NT2/D1 (cell line): ENCODE data around the gene NECTIN1.
A peak's percentile ranks its signal among the peaks of the same experiment; 100 is the strongest.

Source experiments
- DNase-seq: peaks from one replicate; pipeline ENCODE4 v3.0.0-alpha.2; 2011; ENCODE audit warnings: low read depth, low spot score
- H3K27me3 ChIP-seq: 2 replicates; pipeline ENCODE4 v1.6.0; 2011; ENCODE audit warnings: mild to moderate bottlenecking; ENCODE audit not compliant: insufficient read length, insufficient read depth
- H3K36me3 ChIP-seq: 2 replicates; pipeline ENCODE4 v1.6.1; 2011; ENCODE audit warnings: mild to moderate bottlenecking, low read length, mixed read lengths; ENCODE audit not compliant: insufficient read depth, insufficient read length
- H3K4me1 ChIP-seq: 2 replicates; pipeline ENCODE4 v1.5.1; 2011; ENCODE audit not compliant: insufficient read depth, insufficient read length
- H3K4me3 ChIP-seq: 2 replicates; pipeline ENCODE4 v1.5.1; 2011; ENCODE audit warnings: low read depth; ENCODE audit not compliant: insufficient read length
- H3K9ac ChIP-seq: 2 replicates; pipeline ENCODE4 v1.6.0; 2011; ENCODE audit warnings: low read depth; ENCODE audit not compliant: insufficient read length
- H3K9me3 ChIP-seq: 2 replicates; pipeline ENCODE4 v1.5.1; 2011; ENCODE audit warnings: mild to moderate bottlenecking, low read length; ENCODE audit not compliant: insufficient read depth
- SUZ12 ChIP-seq: IDR thresholded peaks from 2 replicates; pipeline ENCODE4 v1.6.1; 2011; ENCODE audit not compliant: insufficient read length, insufficient read depth; ENCODE audit errors: extremely low read depth
- YY1 ChIP-seq: IDR thresholded peaks from 2 replicates; pipeline ENCODE4 v1.6.1; 2011; ENCODE audit not compliant: insufficient read length, insufficient read depth
- ZNF274 ChIP-seq: IDR thresholded peaks from 2 replicates; pipeline ENCODE4 v1.6.1; 2011; ENCODE audit warnings: mild to moderate bottlenecking, low read depth, low read length

The NECTIN1 gene

GRCh38 chr11:119622454-119623143, 106.4 kb downstream of the NECTIN1 start:
- Histone ChIP-seq H3K36me3 (no peaks in the 10 kb centered on the region), H3K4me1 (peaks cover 22% of the 10 kb centered on the region), H3K4me3 (no peak overlapping the region), H3K9me3 (no peaks in the 10 kb centered on the region), H3K9ac (no peak overlapping the region), H3K27me3 (no peaks in the 10 kb centered on the region)
- no peak for DNase-seq
- TF ChIP-seq ZNF274 (no peak), YY1 (no peak), SUZ12 (no peak)

- DNase-seq: no peak
- Histone ChIP-seq H3K4me1 (peaks cover 13% of the 10 kb centered on the region), H3K4me3 (no peak overlapping the region), H3K9ac (no peak overlapping the region), H3K9me3 (no peaks in the 10 kb centered on the region), H3K36me3 (no peaks in the 10 kb centered on the region), H3K27me3 (no peaks in the 10 kb centered on the region)
- TF ChIP-seq ZNF274 (no peak), SUZ12 (no peak), YY1 (no peak)
These were observed 109.3 kb downstream of the NECTIN1 start for GRCh38 chr11:119619665-119620064.

DNA sequence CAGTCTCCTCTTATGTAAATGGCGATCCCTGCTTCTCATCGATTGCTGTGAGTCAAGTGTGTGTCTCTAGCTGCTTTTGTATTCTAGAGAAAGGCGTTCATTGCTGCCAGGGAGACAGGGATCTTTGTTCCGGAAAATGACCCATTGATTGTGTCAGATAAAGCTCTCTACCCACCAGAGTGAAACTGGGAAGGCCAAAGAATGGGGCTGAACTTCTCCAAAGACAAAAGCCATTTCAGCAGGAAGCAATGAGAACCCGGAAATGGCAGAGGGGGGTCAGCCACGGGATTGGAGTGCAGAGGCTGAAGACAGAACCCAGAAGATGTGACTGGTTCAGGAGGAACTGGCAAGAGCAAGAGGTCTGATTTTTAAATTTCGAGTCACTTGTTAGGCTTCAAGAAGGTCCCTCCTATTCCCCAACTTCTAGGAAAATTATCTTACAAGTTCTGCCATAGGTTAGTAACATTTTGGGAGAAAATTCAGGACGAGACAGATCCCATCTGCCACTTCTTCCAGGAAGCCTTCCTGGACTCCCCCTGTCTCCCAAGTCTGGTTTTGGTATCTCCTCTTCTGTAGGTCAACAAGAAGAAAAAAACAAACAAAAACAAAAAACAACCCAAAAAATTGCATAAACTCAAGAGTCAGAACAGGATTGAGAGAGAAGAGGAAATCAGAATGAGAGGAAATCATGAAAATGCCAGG, 110.6 kb downstream of the NECTIN1 start:
- peak; percentile 40 for DNase-seq
- no peaks in the 10 kb centered on the region for H3K27me3 ChIP-seq
- no peak overlapping the region for H3K4me3 ChIP-seq
- no peak overlapping the region for H3K9ac ChIP-seq
- H3K4me1 ChIP-seq: peaks cover 9% of the 10 kb centered on the region
- H3K9me3 ChIP-seq: no peaks in the 10 kb centered on the region
- H3K36me3 ChIP-seq: no peaks in the 10 kb centered on the region
- TF ChIP-seq ZNF274 (no peak), SUZ12 (no peak), YY1 (no peak)

- DNase-seq: no peak
- Histone ChIP-seq H3K9me3 (0 out of 2 replicates have a peak, but pooled peaks cover 6% of the 10 kb centered on the region), H3K9ac (no peak overlapping the region), H3K4me3 (no peak overlapping the region), H3K4me1 (peaks cover 9% of the 10 kb centered on the region), H3K36me3 (no peaks in the 10 kb centered on the region), H3K27me3 (peaks cover 4% of the 10 kb centered on the region)
- TF ChIP-seq YY1 (no peak), SUZ12 (no peak), ZNF274 (no peak)
These were observed 111.7 kb downstream of the NECTIN1 start for GRCh38 chr11:119617340-119617713.

GRCh38 chr11:119616586-119617339, 112.2 kb downstream of the NECTIN1 start:
- TF ChIP-seq YY1 (no peak), ZNF274 (no peak), SUZ12 (no peak)
- Histone ChIP-seq H3K4me1 (peaks cover 9% of the 10 kb centered on the region), H3K9ac (peak overlapping the region; percentile 12), H3K9me3 (peaks cover 11% of the 10 kb centered on the region; the same call in 1 of the 2 replicates), H3K27me3 (peaks cover 4% of the 10 kb centered on the region), H3K36me3 (no peaks in the 10 kb centered on the region), H3K4me3 (no peak overlapping the region)
- DNase-seq: no peak

DNA sequence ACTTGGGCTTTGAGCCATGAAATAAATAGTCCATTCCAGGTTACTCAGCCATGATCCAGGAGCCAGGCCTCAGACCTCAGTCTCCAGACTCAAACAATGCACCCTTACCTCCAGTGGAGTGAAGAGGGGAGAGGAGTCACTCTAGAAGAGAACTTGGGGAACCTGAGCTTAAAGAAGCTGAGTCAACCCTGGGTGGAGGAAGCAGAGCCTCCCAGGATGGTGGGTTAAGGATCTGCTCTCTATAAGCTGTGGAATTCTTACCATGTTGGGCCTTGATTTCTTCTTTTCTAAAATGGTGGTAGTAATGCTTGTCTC, 113.2 kb downstream of the NECTIN1 start:
- no peak for DNase-seq
- no peak overlapping the region for H3K9ac ChIP-seq
- H3K9me3 ChIP-seq: peaks cover 16% of the 10 kb centered on the region; the same call in 1 of the 2 replicates

DNA sequence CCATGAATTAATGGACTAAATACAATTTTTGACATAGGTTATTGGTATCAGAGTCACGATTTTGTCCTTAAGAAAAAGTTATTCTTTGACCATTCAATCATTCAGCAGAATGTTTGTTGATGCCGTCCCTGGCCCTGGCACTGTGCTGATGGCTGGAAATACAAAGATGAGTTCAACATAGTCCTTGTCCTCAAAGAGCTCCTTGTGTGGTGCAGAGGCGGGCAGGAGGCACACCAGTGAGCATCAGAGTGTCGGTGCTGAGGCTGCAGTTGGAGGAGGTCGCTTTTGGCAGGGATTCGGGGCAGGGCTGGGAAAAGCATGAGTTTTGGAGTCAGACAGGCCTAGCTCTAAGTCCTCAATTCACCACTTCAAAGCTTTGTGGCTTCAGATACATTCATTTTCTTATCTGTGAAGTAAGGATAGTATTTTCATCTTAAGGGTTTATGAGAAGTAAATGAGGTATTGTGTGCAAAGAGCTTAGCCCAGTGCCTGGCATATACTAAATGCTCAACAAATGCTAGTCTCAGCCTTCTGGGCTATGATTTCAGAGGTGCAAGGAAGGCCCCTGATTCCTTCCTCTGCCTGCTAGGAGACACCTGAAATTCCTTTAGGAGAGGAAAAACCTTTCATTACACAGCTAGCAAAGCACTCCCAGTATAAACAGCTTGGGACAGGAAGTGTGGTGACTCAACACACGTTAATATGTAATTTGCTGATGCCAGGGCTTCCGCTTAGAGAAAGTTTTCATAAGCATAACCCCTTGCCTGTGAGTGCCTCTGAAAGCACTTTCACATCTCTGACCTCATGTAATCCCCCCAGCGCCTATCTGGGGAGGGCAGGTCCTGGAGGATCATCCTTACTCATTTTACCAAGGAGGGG, 113.8 kb downstream of the NECTIN1 start:
- Histone ChIP-seq H3K36me3 (no peaks in the 10 kb centered on the region), H3K9ac (no peak overlapping the region), H3K4me1 (peaks cover 9% of the 10 kb centered on the region), H3K4me3 (no peak overlapping the region), H3K9me3 (peaks cover 16% of the 10 kb centered on the region; the same call in 1 of the 2 replicates), H3K27me3 (peaks cover 4% of the 10 kb centered on the region)
- TF ChIP-seq ZNF274 (no peak), YY1 (no peak)
- no peak for DNase-seq

More for the DNA sequence above, 113.2 kb downstream of the NECTIN1 start:
- no peaks in the 10 kb centered on the region for H3K36me3 ChIP-seq
- TF ChIP-seq ZNF274 (no peak), SUZ12 (no peak), YY1 (no peak)
- H3K4me1 ChIP-seq: peaks cover 9% of the 10 kb centered on the region
- H3K27me3 ChIP-seq: peaks cover 4% of the 10 kb centered on the region
- H3K4me3 ChIP-seq: no peak overlapping the region
